EL (cell line): ENCODE results near the gene YWHAG.
A peak's percentile ranks its signal among the peaks of the same experiment; 100 is the strongest.
"Not testable (repeated sequence)": the region's sequence is repeated elsewhere in the genome, so short reads cannot be mapped to it uniquely, and the experiment has no call there.

ENCODE experiments used
- DNase-seq: peaks from one replicate; pipeline ENCODE4 v3.0.0-alpha.2; 2016

YWHAG gene

GRCh38 chr7:76317782-76318487 is 40.9 kb downstream of the YWHAG start:
- DNase-seq, result peak; percentile 97

DNA sequence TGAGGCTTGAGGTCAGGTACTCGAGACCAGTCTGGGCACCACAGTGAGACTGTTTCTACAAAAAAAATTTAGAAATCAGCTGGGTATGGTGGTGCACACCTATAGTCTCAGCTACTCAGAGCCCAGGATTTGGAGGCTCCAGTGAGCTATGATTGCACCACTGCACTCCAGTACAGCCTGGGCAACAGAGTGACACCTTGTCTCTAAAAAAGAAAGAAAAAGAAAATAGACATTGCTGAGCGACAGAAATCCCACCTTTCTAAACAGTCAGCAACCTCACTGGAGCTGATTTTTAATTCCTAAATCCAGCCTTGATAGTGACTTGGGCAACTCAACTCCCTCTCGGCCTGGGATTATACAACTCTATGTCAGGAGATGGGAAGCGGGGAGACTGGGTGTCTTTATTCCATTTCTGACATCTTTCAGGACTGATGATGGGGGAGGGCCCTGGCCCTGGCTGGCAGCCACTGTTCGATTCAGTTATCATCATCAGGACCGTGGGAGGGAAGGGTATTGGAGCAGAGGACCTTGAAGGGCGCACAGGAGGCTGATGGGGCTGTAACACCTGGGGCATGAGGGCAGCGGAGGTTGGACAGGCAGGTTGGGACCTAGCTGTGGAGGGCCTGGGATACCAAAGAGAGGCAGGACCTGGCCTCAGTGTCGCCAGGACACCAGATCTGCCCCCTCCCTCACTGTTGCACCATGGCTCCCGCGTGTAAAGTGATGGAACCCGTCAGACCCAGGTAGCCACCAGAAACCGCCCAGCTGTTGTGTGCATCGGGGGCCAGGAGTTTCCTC is 41.6 kb downstream of the YWHAG start:
- no peak for DNase-seq

DNA sequence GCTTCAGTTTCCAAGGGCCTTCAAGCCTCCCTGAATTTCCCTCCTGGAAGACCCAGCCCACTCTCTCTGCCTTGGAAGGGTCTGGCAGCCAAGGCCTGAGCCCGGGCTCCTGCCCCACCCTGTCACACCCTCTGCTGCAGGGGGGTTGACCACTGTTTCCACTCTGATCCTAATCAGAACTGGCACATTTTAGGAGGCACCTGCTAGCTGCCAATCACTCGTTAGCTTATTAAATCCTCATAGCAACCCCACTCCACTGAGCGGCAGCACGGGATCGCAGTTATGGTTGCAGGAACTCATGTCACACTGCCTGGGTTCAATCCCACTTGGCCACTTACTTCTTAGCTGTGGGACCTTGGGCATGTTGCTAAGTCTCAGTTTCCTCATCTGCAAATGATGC is 43.4 kb downstream of the YWHAG start:
- DNase-seq, result no peak

- DNase-seq, result not testable (repeated sequence)
Measured at GRCh38 chr7:76314740-76315139, 44.1 kb downstream of the YWHAG start.

DNA sequence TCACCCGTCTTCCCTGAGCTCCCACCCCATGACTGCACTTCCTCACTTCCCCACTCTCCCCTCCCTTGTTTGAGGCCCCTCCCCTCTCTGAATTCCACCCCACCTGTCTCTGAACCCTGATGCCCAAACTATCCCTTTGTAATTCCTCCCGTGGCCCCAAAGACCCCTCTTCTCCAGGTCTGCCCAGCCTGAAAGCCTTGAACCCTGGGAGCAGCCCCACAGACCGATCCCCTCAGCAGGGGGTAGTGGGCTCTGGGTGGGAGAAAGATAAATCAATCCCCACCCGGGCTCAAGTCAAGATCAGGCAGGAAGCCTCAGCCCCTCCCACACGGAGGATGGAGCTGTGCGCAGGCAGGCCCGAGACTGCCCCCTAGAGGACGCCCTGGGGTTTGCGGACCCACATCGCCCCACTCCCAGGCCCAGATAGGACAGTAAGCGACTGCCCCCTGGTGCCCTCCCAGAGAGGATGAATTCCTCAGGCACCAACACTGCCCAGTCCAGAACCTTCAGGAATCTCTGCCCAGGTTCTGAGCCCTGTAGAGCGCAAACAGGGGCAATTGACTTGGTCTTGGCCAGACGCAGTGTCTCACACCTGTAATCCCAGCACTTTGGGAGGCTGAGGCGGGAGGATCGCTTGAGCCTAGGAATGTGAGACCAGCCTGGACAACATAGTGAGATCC is 44.6 kb downstream of the YWHAG start:
- peak; percentile 90 for DNase-seq

GRCh38 chr7:76311838-76312237 is 47.0 kb downstream of the YWHAG start:
- DNase-seq, result not testable (repeated sequence)

- no peak for DNase-seq
Measured at GRCh38 chr7:76310102-76310957, 48.5 kb downstream of the YWHAG start.

GRCh38 chr7:76309341-76310101 is 49.3 kb downstream of the YWHAG start:
- DNase-seq, result not testable (repeated sequence)

DNA sequence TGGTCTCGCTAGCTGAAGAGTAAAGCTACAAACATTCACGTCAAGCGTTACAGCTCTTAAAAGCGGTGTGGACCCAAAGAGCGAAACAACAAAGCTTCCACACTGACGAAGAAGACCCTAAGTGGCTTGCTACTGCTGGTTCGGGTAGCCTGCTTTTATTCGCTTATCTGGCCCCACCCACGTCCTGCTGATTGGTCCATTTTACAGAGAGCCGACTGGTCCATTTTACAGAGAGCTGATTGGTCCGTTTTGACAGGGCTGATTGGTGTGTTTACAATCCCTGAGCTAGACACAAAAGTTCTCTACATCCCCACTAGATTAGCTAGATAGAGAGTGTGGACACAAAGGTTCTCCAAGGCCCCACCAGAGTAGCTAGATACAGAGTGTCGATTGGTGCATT is 49.9 kb downstream of the YWHAG start:
- DNase-seq, result not testable (repeated sequence)

DNA sequence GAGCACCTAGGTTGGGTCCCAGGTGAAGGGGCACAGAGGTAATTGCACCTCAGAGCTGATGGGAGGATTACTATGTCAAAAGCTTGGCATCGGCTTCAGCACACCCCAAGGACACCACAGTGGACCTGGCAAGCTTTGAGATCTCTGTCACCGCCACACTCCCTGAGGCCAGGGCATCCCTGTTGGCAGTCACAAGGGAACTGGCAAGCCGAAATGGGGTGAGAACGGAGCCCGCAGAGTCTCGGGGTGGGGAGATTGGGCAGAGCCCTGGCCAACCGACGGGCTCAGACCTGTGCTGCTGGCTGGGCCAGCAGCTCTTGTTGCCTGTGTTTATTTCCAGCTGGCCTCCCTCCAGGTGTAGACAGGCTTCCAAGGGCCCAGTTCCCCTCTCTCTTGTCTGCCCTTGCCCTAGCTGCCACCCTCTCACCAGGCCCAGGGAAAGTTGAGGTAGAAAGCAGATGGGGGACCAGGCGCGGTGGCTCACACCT is 53.9 kb downstream of the YWHAG start:
- no peak for DNase-seq

GRCh38 chr7:76303202-76304147 is 55.3 kb downstream of the YWHAG start:
- DNase-seq, result peak; percentile 94

- DNase-seq, result peak; percentile 89
Measured at GRCh38 chr7:76302347-76303201, 56.2 kb downstream of the YWHAG start, which contains the start of gene HSPB1. HSPB1 (plus strand) TSS chr7:76302673; CDS start chr7:76302713, 40 bp downstream.

- DNase-seq, result no peak
Measured at GRCh38 chr7:76301000-76301399, 57.8 kb downstream of the YWHAG start.

- DNase-seq, result peak; percentile 66
Measured at GRCh38 chr7:76300166-76300731, 58.5 kb downstream of the YWHAG start.

GRCh38 chr7:76296743-76297740 is 61.7 kb downstream of the YWHAG start:
- DNase-seq, result peak; percentile 68

DNA sequence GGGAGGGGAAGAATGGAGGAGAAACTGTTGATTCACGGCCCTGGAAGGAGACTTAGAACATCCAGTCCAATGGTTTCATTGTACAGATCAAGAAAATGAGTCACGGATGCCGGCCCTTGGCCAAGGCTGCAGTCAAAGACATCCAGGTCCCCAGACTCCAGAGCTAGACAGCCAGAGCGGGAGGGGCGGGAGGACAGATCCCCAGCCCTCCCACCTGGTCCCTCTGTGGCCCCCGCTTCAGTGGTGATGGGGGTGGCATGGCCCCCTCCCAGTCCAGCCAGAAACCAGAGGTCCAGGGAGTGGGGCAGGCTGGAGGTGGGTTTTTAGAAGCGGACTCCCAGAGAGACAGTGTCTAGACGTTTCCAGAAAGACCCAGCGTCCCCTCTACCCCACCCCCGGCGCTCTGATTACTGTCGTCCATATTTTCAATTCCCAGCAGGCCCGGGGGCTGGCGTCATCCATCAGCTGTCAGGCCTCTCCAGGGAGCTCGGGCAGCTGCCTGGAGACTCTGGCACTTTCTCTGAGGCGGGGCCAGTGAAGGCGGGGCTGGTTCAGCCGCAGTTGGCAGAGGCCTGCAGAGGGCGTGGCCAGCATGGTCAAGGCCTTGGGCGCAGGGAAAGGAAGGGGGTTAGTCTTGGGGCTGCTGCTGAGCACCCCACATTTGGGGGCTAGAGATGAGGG is 64.3 kb downstream of the YWHAG start:
- DNase-seq, result peak; percentile 96

GRCh38 chr7:76293407-76293901 is 65.3 kb downstream of the YWHAG start:
- no peak for DNase-seq
